ENCODE data around the gene SPRR4. TPM values are rescaled to one million over a fixed set of nuclear protein-coding genes. Genes with fewer than 3 reads are reported as not detected.

SPRR4 gene, protein sequence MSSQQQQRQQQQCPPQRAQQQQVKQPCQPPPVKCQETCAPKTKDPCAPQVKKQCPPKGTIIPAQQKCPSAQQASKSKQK
- not detected in 2 replicates for total RNA-seq

DNA sequence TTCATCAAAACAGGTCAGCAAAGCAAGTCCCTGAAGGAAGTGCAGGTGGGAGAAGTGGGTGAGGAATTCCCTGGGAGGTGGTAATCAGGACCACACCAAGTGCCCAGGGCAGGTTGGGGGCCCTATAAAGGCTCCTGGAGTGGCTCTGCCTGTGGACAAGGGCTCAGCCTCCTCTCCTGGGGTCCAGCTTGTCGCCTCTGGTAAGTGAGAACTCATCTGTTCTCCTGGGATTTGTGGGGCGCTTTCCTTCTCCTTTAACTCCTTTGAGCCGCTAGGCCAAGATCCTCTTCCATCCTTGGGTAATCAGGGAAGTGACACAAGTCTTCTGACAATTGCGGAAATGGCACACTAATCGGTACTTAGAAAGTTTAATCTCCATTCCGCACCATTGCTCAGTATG is at the start of gene SPRR4:
Gene SPRR4 (plus strand): TSS at position 154 of the 400 bp plus-strand sequence. CDS start 1,243 bp downstream, outside the sequence.
- DNase-seq (ENCODE audit: low read depth), result no peak

- DNase-seq (ENCODE audit: low read depth), result no peak
Measured at GRCh38 chr1:152924191-152924590, 46.3 kb upstream of the SPRR4 start.

DNA sequence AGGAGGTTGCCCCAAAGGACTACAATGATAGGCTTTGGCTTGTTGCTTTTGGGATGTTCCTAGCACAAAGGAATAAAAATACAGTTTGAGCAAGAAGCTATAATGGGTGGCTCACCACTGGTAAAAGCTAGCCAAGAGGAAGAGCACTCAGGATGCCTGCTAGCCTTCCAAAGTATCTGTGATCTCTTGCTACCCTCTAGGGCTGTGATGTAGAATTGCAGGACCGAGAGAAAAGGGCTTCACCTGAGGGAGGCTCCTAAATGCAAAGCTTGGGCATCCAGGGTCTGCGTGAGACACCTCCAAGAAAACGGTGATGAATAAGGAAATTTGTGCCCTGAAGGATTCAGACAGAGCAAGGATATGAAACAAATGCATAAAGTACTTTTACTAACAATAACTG is 44.4 kb upstream of the SPRR4 start:
- peak; percentile 6 for DNase-seq (ENCODE audit: low read depth)

GRCh38 chr1:152928671-152929070 is 41.8 kb upstream of the SPRR4 start:
- DNase-seq (ENCODE audit: low read depth), result peak; percentile 6

DNA sequence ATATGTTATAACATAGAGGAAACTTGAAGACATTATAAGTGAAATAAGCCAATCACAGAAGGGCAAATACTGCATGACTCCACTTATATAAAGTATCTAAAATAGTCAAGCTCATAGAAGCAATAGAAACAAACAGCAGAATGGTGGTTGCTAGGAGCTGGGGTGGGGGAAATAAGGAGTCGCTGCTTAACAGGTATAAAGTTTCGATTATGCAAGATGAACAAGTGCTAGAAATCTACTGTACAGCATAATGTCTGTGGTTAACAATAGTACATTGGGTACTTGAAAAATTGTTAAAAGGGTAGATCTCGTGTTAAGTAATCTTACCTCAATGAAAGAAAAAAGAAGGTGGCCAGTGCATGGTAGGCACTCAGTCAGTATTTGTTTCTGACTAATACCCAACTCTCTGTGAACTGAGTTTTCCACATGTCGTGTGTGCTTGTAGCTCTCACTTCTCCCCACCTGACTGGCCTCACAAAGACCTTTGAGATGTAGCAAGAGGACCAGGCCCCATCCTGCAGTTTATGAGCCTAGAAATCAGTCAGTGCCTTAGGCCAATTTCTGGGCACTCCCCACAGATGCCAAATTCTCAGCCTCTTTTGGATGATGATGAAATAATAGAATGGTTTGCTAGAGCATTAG is 38.2 kb upstream of the SPRR4 start:
- DNase-seq (ENCODE audit: low read depth), result no peak

GRCh38 chr1:152933196-152933595 is 37.3 kb upstream of the SPRR4 start:
- DNase-seq (ENCODE audit: low read depth), result peak; percentile 17

- no peak for DNase-seq (ENCODE audit: low read depth)
Measured at GRCh38 chr1:152940614-152941013, 29.8 kb upstream of the SPRR4 start.

- DNase-seq (ENCODE audit: low read depth), result no peak
Measured at GRCh38 chr1:152941037-152941711, 29.3 kb upstream of the SPRR4 start.

- no peak for DNase-seq (ENCODE audit: low read depth)
Measured at GRCh38 chr1:152942161-152942560, 28.3 kb upstream of the SPRR4 start.

GRCh38 chr1:152946248-152946647 is 24.2 kb upstream of the SPRR4 start:
- no peak for DNase-seq (ENCODE audit: low read depth)

DNA sequence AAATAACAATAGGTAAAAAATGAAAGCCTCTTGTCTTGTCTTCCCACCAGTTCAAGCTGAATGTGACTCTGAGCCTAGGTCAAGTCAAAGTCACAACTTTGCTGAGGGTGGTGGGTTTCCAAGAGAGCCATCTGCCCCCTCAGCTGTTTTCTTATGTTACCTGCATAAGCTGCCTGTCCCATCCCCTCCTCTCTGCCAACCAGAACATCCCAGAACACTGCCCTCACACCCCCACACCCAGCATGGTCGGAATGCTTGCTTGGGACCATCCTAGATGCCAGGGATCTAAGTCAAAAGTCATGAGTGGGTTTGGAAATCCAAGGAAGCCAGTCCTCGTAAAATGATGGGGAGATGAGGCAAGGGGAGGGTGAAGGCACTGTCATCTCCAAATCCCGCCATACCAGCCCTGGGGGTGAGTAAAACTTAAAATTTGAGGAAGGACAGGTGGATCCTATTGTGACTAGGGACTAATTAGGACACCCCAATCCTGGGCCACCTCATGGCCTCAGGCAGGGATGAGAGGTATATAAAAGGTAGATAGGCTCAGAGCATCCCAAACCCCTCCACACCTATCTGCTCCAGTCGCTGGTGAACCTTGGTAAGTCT is 23.7 kb upstream of the SPRR4 start, which contains the start of gene SPRR5:
Gene SPRR5 (plus strand): TSS at position 556 of the 606 bp plus-strand sequence. CDS start 1,349 bp downstream, outside the sequence.
- DNase-seq (ENCODE audit: low read depth), result no peak

DNA sequence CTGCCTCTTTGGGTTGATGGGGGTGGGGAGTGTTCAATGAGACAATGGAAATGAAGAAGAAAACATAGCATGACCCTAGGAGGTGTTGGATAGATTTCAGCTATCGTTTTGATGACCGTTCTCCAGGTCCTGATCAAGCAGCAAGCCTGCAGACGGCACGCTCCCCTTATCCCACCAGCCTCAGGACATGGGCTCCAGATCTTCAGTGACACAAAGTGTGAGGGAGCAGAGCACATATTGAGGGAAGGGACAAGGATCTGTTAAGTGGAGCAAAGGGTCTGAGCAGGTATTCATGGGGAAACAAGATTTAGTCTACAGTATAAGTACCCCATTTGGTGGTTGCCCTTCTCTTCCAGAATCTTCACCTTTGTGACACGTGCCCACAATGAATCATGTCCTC is 18.7 kb upstream of the SPRR4 start:
- no peak for DNase-seq (ENCODE audit: low read depth)

- DNase-seq (ENCODE audit: low read depth), result no peak
Measured at GRCh38 chr1:152953761-152954160, 16.7 kb upstream of the SPRR4 start.

- DNase-seq (ENCODE audit: low read depth), result peak; percentile 27
Measured at GRCh38 chr1:152954436-152954835, 16.0 kb upstream of the SPRR4 start.

DNA sequence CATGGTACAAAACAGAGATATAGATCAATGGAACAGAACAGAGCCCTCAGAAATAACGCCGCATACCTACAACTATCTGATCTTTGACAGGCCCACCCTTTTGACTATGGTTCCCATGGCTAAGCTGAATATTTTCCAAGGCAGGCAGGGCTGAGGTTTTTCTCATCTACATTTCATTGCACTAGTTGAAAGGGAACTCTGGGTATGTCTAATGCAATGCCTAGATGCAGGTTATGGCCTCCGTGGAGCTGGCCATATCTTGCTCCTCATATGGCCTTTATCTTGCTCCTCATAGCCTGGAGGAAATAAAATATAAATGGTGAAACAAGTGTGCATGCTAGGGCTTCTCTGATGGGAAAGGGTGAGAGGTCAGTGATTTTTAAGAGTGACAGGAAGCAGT is 12.9 kb upstream of the SPRR4 start:
- DNase-seq (ENCODE audit: low read depth), result no peak

GRCh38 chr1:152959273-152959672 is 11.2 kb upstream of the SPRR4 start:
- no peak for DNase-seq (ENCODE audit: low read depth)

- DNase-seq (ENCODE audit: low read depth), result no peak
Measured at GRCh38 chr1:152959801-152960451, 10.5 kb upstream of the SPRR4 start.

DNA sequence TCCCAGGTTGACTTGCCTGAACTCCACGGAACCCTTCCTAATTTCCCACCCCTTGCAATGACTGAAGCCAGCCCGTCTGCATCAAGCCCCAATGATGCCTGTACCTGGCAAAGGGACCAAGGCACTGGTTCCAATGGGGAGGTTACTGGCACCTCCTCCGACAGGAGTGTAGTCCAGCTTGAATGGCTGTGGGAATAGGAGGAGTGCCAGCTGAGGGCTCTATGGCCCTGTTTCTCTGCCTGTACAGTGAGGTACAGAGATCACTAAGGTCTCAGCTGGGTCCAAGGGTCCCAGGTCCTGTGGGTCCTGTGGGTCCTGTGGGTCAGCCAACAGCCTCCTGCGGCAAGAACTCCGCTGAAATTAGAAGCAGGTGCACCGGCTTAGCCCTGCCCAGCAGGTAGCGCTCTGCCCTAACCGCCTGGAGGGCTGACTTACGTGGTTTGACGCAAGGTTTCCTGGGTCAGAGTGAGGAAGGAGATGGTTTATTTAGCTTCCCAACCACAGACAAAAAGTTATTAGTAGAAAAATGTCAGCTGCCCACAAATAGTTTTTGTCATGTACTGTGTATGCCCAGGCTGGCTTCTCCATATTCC is 9.9 kb upstream of the SPRR4 start:
- DNase-seq (ENCODE audit: low read depth), result no peak

GRCh38 chr1:152961226-152961891 is 9.1 kb upstream of the SPRR4 start:
- DNase-seq (ENCODE audit: low read depth), result no peak

- DNase-seq (ENCODE audit: low read depth), result no peak
Measured at GRCh38 chr1:152962876-152963415, 7.5 kb upstream of the SPRR4 start.

DNA sequence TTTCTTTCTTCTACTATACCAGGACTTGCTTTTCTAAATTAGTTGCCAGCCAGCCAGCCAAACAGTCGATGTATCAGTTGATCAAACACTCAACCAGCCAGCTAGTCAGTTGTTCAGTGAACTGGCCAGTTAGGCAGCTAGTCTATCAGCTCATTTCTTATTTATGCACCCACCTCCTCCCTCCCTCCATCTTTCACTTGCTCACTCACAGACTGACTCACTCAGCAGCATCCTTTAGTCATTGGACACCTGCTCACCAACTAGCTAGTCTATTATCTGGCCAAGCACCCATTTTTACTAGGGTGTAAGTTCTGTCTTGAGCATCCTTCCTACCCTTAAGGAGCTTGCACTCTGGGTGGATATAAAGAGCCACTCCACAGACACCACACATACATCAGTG is 5.9 kb upstream of the SPRR4 start:
- DNase-seq (ENCODE audit: low read depth), result no peak
